Measurements from ENCODE around the gene KLK4. TPM values are rescaled to one million over a fixed set of nuclear protein-coding genes. Genes with fewer than 3 reads are reported as not detected.

The KLK4 gene
- total RNA-seq, 1 experiment from 2014 or later: 0.84 TPM

GRCh38 chr19:50869479-50869878, 41.7 kb downstream of the KLK4 start:
- ChIA-PET POLR2A (no interaction called here), RAD21 (ENCODE audit: low non-redundant PET in 1 of 2, low total read pairs in 2 of 2, uncharacterized antibody in 2 of 2, unreplicated experiment in 2 of 2) (no interaction called here), CTCF (no interaction called here)
- Histone ChIP-seq H3K9me3 (ENCODE audit: control insufficient read depth in 1 of 2, insufficient read depth in 1 of 2, low read depth in 1 of 2, low read length in 2 of 2) (no peaks in the 10 kb centered on the region), H3K79me2 (ENCODE audit: insufficient read depth, low read length) (no peaks in the 10 kb centered on the region), H3K4me1 (ENCODE audit: control insufficient read depth in 1 of 2, insufficient read depth in 2 of 2, low read length in 2 of 2) (no peaks in the 10 kb centered on the region), H3K27ac (ENCODE audit: low read depth, low read length) (no peak overlapping the region), H3K36me3 (ENCODE audit: control insufficient read depth in 1 of 2, insufficient read depth in 2 of 2, low read length in 2 of 2) (no peaks in the 10 kb centered on the region), H3K9ac (ENCODE audit: low read length) (no peak overlapping the region), H4K20me1 (ENCODE audit: insufficient read depth) (no peaks in the 10 kb centered on the region), H3K9me2 (ENCODE audit: insufficient read depth) (no peaks in the 10 kb centered on the region), H2AFZ (ENCODE audit: low read depth, low read length, poor library complexity, severe bottlenecking) (no peak overlapping the region), H3K27me3 (ENCODE audit: insufficient read depth, low read length) (peaks cover 74% of the 10 kb centered on the region), H3K4me3 (replicated peaks in 1 of 2; ENCODE audit: low read depth in 1 of 2, low read length in 2 of 2) (no peak overlapping the region), H3K4me2 (ENCODE audit: low read length) (no peak overlapping the region)
- ATAC-seq (no peak), DNase-seq (ENCODE audit: low read depth, low spot score) (no peak)
- no peak for TF ChIP-seq YY1 (IDR thresholded peaks at IDR 0.05; ENCODE audit: extremely low read depth, insufficient replicate concordance, low read depth, low read length)
- no peak for TF ChIP-seq SIN3A (IDR thresholded peaks at IDR 0.05; ENCODE audit: low read depth)
- TF ChIP-seq POLR2A (IDR thresholded peaks at IDR 0.05; ENCODE audit: borderline replicate concordance, extremely low read depth, insufficient read depth, insufficient read length): no peak
- TF ChIP-seq ATF3 (IDR thresholded peaks at IDR 0.05): no peak
- no peak for TF ChIP-seq FOSL1 (IDR thresholded peaks at IDR 0.05; ENCODE audit: low read depth)
- TF ChIP-seq ZNF274 (IDR thresholded peaks at IDR 0.05; ENCODE audit: low read depth, low read length): no peak
- no peak for TF ChIP-seq ZFX (IDR thresholded peaks at IDR 0.05)
- BruUV-seq (replicated peaks): no TSS peak
- intact Hi-C loops (cut with micrococcal nuclease): no loop called here

- Histone ChIP-seq H3K79me2 (ENCODE audit: insufficient read depth, low read length) (no peaks in the 10 kb centered on the region), H3K4me3 (replicated peaks in 1 of 2; ENCODE audit: low read depth in 1 of 2, low read length in 2 of 2) (no peak overlapping the region), H3K9me3 (ENCODE audit: control insufficient read depth in 1 of 2, insufficient read depth in 1 of 2, low read depth in 1 of 2, low read length in 2 of 2) (peaks cover 0 to 11% of the 10 kb centered on the region in 2 experiments; a peak in 1 of 4 replicates), H3K9ac (ENCODE audit: low read length) (no peak overlapping the region), H3K4me1 (ENCODE audit: control insufficient read depth in 1 of 2, insufficient read depth in 2 of 2, low read length in 2 of 2) (no peaks in the 10 kb centered on the region), H3K4me2 (ENCODE audit: low read length) (no peak overlapping the region), H3K27ac (ENCODE audit: low read depth, low read length) (no peak overlapping the region), H3K36me3 (ENCODE audit: control insufficient read depth in 1 of 2, insufficient read depth in 2 of 2, low read length in 2 of 2) (no peaks in the 10 kb centered on the region), H2AFZ (ENCODE audit: low read depth, low read length, poor library complexity, severe bottlenecking) (no peak overlapping the region), H3K9me2 (ENCODE audit: insufficient read depth) (no peaks in the 10 kb centered on the region), H4K20me1 (ENCODE audit: insufficient read depth) (no peaks in the 10 kb centered on the region), H3K27me3 (ENCODE audit: insufficient read depth, low read length) (peaks cover 17% of the 10 kb centered on the region; the same call in 1 of the 2 replicates)
- intact Hi-C loops (cut with micrococcal nuclease): no loop called here
- RAD21 ChIA-PET (ENCODE audit: low non-redundant PET in 1 of 2, low total read pairs in 2 of 2, uncharacterized antibody in 2 of 2, unreplicated experiment in 2 of 2): no interaction called here
- CTCF ChIA-PET: no interaction called here
- no peak for DNase-seq (ENCODE audit: low read depth, low spot score)
- POLR2A ChIA-PET: no interaction called here
- ATAC-seq: no peak
- TF ChIP-seq CTCF (IDR thresholded peaks at IDR 0.05 in 2 of 3, conservative IDR thresholded peaks at IDR 0.05 in 1 of 3; ENCODE audit: borderline replicate concordance in 1 of 3, insufficient read depth in 1 of 3, low read depth in 2 of 3, low read length in 2 of 3) (no peak), EZH2 (IDR thresholded peaks at IDR 0.05) (no peak), TCF7L2 (IDR thresholded peaks at IDR 0.05; ENCODE audit: borderline replicate concordance, extremely low read depth, insufficient read depth, insufficient read length) (no peak), CEBPB (IDR thresholded peaks at IDR 0.05; ENCODE audit: low read depth) (no peak)
- no TSS peak for BruUV-seq (replicated peaks)
These were observed 49.5 kb downstream of the KLK4 start for GRCh38 chr19:50861496-50862286.
